H9 (cell line): Measurements from ENCODE around the gene HES1. TPM values are rescaled to one million over a fixed set of nuclear protein-coding genes. Genes with fewer than 3 reads are reported as not detected.
A peak's percentile ranks its signal among the peaks of the same experiment; 100 is the strongest.

Experiments
- DNase-seq: peaks from one replicate; pipeline ENCODE4 v3.0.0-alpha.2; 2017
- H2AFZ ChIP-seq: one replicate; pipeline ENCODE4 v1.6.1; 2013; ENCODE audit warnings: mild to moderate bottlenecking, low read length, control low read depth, moderate library complexity
- H2AK5ac ChIP-seq: 2 replicates; pipeline ENCODE4 v1.6.1; 2013; ENCODE audit warnings: low read length, control low read depth, mixed read lengths; ENCODE audit not compliant: insufficient read length
- H2BK120ac ChIP-seq: one replicate; pipeline ENCODE4 v1.6.1; 2013; ENCODE audit warnings: low read depth, mild to moderate bottlenecking, low read length, control low read depth, inconsistent platforms; ENCODE audit not compliant: poor library complexity, severe bottlenecking
- H2BK12ac ChIP-seq: 2 replicates; pipeline ENCODE4 v1.6.1; 2013; ENCODE audit warnings: low read length, control low read depth, mixed read lengths, low read depth; ENCODE audit not compliant: insufficient read length
- H2BK15ac ChIP-seq: 2 replicates; pipeline ENCODE4 v1.6.1; 2013; ENCODE audit warnings: low read depth, low read length, control low read depth
- H2BK20ac ChIP-seq: one replicate; pipeline ENCODE4 v1.6.1; 2013; ENCODE audit warnings: low read depth, mild to moderate bottlenecking, low read length, control low read depth, inconsistent platforms; ENCODE audit not compliant: poor library complexity, severe bottlenecking
- H2BK5ac ChIP-seq: 2 replicates; pipeline ENCODE4 v1.6.1; 2013; ENCODE audit warnings: low read length, control low read depth, mixed read lengths; ENCODE audit not compliant: insufficient read length
- H3K14ac ChIP-seq: 2 replicates; pipeline ENCODE4 v1.6.1; 2013; ENCODE audit warnings: low read length, control low read depth; ENCODE audit not compliant: insufficient read depth
- H3K18ac ChIP-seq: 2 replicates; pipeline ENCODE4 v1.6.1; 2013; ENCODE audit warnings: low read depth, mild to moderate bottlenecking, mixed read lengths, low read length, control low read depth; ENCODE audit not compliant: insufficient read length
- H3K23ac ChIP-seq: 2 replicates; pipeline ENCODE4 v1.6.1; 2013; ENCODE audit warnings: low read length, control low read depth, mixed read lengths, low read depth; ENCODE audit not compliant: insufficient read length
- H3K23me2 ChIP-seq: 2 replicates; pipeline ENCODE4 v1.6.1; 2013; ENCODE audit warnings: low read depth, mild to moderate bottlenecking, mixed read lengths, low read length, control low read depth; ENCODE audit not compliant: insufficient read length, poor library complexity, severe bottlenecking
- H3K27ac ChIP-seq: 2 replicates; pipeline ENCODE4 v1.5.1; 2013; ENCODE audit warnings: low read length, control low read depth, mixed read lengths, low read depth; ENCODE audit not compliant: insufficient read length
- H3K27me3 ChIP-seq: 2 replicates; pipeline ENCODE4 v1.6.1; 2013; ENCODE audit warnings: low read length, control low read depth, inconsistent platforms; ENCODE audit not compliant: insufficient read depth
- H3K4ac ChIP-seq: 2 replicates; pipeline ENCODE4 v1.6.1; 2013; ENCODE audit warnings: low read depth, mild to moderate bottlenecking, control low read depth, inconsistent platforms, low read length, moderate library complexity
- H3K4me1 ChIP-seq: 2 replicates; pipeline ENCODE4 v1.6.1; 2013; ENCODE audit warnings: low read length, control low read depth, inconsistent platforms; ENCODE audit not compliant: insufficient read depth
- H3K4me2 ChIP-seq: 2 replicates; pipeline ENCODE4 v1.6.1; 2013; ENCODE audit warnings: low read length, control low read depth, mixed read lengths; ENCODE audit not compliant: insufficient read length, insufficient read depth
- H3K56ac ChIP-seq: 2 replicates; pipeline ENCODE4 v1.6.1; 2013; ENCODE audit warnings: low read depth, mild to moderate bottlenecking, mixed read lengths, low read length, control low read depth; ENCODE audit not compliant: insufficient read length
- H3K79me1 ChIP-seq: 2 replicates; pipeline ENCODE4 v1.6.1; 2013; ENCODE audit warnings: low read depth, mild to moderate bottlenecking, moderate library complexity, low read length, control low read depth, inconsistent platforms; ENCODE audit not compliant: insufficient read depth, poor library complexity, severe bottlenecking
- H3K79me2 ChIP-seq: 2 replicates; pipeline ENCODE4 v1.6.1; 2013; ENCODE audit warnings: low read length, control low read depth, inconsistent platforms; ENCODE audit not compliant: insufficient read depth
- H3K9ac ChIP-seq: 2 replicates; pipeline ENCODE4 v1.6.1; 2013; ENCODE audit warnings: low read length, control low read depth, mixed read lengths; ENCODE audit not compliant: insufficient read length; ENCODE audit errors: extremely low read depth
- H3K9me3 ChIP-seq: one replicate; pipeline ENCODE4 v1.6.1; 2013; ENCODE audit warnings: low read depth, low read length, inconsistent platforms; ENCODE audit not compliant: control insufficient read depth
- H3T11ph ChIP-seq: one replicate; pipeline ENCODE4 v1.6.1; 2013; ENCODE audit warnings: mild to moderate bottlenecking, low read length, control low read depth, inconsistent platforms
- H4K20me1 ChIP-seq: one replicate; pipeline ENCODE4 v1.6.1; 2013; ENCODE audit not compliant: control insufficient read depth, insufficient read length, insufficient read depth
- H4K5ac ChIP-seq: 2 replicates; pipeline ENCODE4 v1.6.1; 2013; ENCODE audit warnings: low read depth, mild to moderate bottlenecking, mixed read lengths, low read length, control low read depth; ENCODE audit not compliant: insufficient read length
- H4K8ac ChIP-seq: replicated peaks from 2 replicates; pipeline ENCODE4 v1.6.1; 2013; ENCODE audit warnings: low read length, control low read depth, mixed read lengths, low read depth; ENCODE audit not compliant: insufficient read length
- H4K91ac ChIP-seq: 2 replicates; pipeline ENCODE4 v1.6.1; 2013; ENCODE audit warnings: low read depth, mild to moderate bottlenecking, moderate library complexity, mixed read lengths, low read length, control low read depth; ENCODE audit not compliant: insufficient read length
- H3K27ac Mint-ChIP-seq, 3 experiments: 2 replicates in 2 of 3; 3 replicates in 1 of 3; pipeline ENCODE4 v1.8.0; 2020 to 2021; ENCODE audit warnings: mixed read lengths in 3 of 3, mild to moderate bottlenecking in 1 of 3, moderate library complexity in 1 of 3
- H3K27me3 Mint-ChIP-seq: 2 replicates; pipeline ENCODE4 v1.8.0; 2021; ENCODE audit warnings: low read depth, mild to moderate bottlenecking, moderate library complexity, mixed read lengths
- H3K36me3 Mint-ChIP-seq, 3 experiments: 2 replicates in 2 of 3; 3 replicates in 1 of 3; pipeline ENCODE4 v1.8.0; 2020 to 2021; ENCODE audit warnings: low read depth in 3 of 3, mixed read lengths in 3 of 3; ENCODE audit not compliant: insufficient read depth in 1 of 3
- H3K4me1 Mint-ChIP-seq, 2 experiments: 2 replicates each; pipeline ENCODE4 v1.8.0; 2020; ENCODE audit warnings: mixed read lengths in 2 of 2
- H3K4me3 Mint-ChIP-seq, 2 experiments: 2 replicates in 1 of 2; 3 replicates in 1 of 2; pipeline ENCODE4 v1.8.0; 2020 to 2021; ENCODE audit warnings: mild to moderate bottlenecking in 2 of 2, mixed read lengths in 2 of 2, moderate library complexity in 1 of 2
- H3K9me3 Mint-ChIP-seq, 2 experiments: 2 replicates in 1 of 2; 3 replicates in 1 of 2; pipeline ENCODE4 v1.8.0; 2020; ENCODE audit warnings: mild to moderate bottlenecking in 2 of 2, mixed read lengths in 2 of 2, moderate library complexity in 1 of 2
- CTCF ChIP-seq: fragments of 200-600 bp; sonication (generic); conservative IDR thresholded peaks from 3 replicates; pipeline ENCODE4 v1.8.0; 2021; ENCODE audit warnings: antibody characterized with exemption, mild to moderate bottlenecking
- WGBS: extraction: QIAGEN DNeasy Blood & Tissue Kit; methylation state at CpG from one replicate; pipeline ENCODE4 v1.1.7; 2013; ENCODE audit warnings: missing lambda C conversion rate, low lambda C conversion rate, mixed read lengths; ENCODE audit not compliant: insufficient read length; ENCODE audit errors: extremely low coverage; 5-methylcytosine and 5-hydroxymethylcytosine counted together
- total RNA-seq: library from RNA; stranded (reverse); gene quantifications from 2 replicates; pipeline ENCODE4 v1.2.1, GENCODE V29; 2021

The HES1 gene
- total RNA-seq, 1 experiment from 2014 or later, result 23.2 TPM

- Histone ChIP-seq H3K27me3 (no peaks in the 10 kb centered on the region), H3K27ac (no peak overlapping the region), H3K79me2 (no peaks in the 10 kb centered on the region), H3K4me1 (no peaks in the 10 kb centered on the region; the same call in 1 of the 2 replicates), H4K20me1 (no peaks in the 10 kb centered on the region), H3K4me2 (no peak overlapping the region), H3K79me1 (no peaks in the 10 kb centered on the region), H3K4ac (no peak overlapping the region), H4K5ac (no peak overlapping the region), H2BK15ac (no peak overlapping the region), H3K23ac (no peak overlapping the region), H3K9me3 (no peaks in the 10 kb centered on the region), H4K91ac (no peak overlapping the region), H2AFZ (peak overlapping the region; percentile 83), H3T11ph (no peak overlapping the region), H3K56ac (no peak overlapping the region), H3K18ac (no peak overlapping the region), H2BK20ac (no peak overlapping the region), H2BK12ac (no peak overlapping the region), H2AK5ac (no peak overlapping the region), H2BK120ac (no peak overlapping the region), H3K14ac (no peak overlapping the region), H4K8ac (no peak overlapping the region), H3K23me2 (no peaks in the 10 kb centered on the region), H3K9ac (no peak overlapping the region), H2BK5ac (no peak overlapping the region)
- Mint-ChIP-seq H3K9me3 (no peaks in the 10 kb centered on the region), H3K4me1 (peaks cover 18 to 20% of the 10 kb centered on the region in 2 experiments), H3K36me3 (no peaks in the 10 kb centered on the region), H3K4me3 (no peak overlapping the region), H3K27ac (peak overlapping the region in 2 of 3 experiments; percentile 37 to 90; a peak in 4 of 7 replicates), H3K27me3 (peaks cover 1% of the 10 kb centered on the region; the same call in 1 of the 2 replicates)
- DNase-seq, result no peak
- TF ChIP-seq CTCF, result no peak
- WGBS, result no CpG with 5 or more reads among the region's 4 CpGs
Measured at GRCh38 chr3:194184265-194184751, 48.4 kb downstream of the HES1 start.
